GM18520 (cell line): ENCODE results near the gene AOPEP.

Experiments used
- ATAC-seq: cut with Tn5 transposase; IDR thresholded peaks from one replicate; pipeline ENCODE4 v1.9.1; 2021; ENCODE audit not compliant: unreplicated experiment

Gene AOPEP

DNA sequence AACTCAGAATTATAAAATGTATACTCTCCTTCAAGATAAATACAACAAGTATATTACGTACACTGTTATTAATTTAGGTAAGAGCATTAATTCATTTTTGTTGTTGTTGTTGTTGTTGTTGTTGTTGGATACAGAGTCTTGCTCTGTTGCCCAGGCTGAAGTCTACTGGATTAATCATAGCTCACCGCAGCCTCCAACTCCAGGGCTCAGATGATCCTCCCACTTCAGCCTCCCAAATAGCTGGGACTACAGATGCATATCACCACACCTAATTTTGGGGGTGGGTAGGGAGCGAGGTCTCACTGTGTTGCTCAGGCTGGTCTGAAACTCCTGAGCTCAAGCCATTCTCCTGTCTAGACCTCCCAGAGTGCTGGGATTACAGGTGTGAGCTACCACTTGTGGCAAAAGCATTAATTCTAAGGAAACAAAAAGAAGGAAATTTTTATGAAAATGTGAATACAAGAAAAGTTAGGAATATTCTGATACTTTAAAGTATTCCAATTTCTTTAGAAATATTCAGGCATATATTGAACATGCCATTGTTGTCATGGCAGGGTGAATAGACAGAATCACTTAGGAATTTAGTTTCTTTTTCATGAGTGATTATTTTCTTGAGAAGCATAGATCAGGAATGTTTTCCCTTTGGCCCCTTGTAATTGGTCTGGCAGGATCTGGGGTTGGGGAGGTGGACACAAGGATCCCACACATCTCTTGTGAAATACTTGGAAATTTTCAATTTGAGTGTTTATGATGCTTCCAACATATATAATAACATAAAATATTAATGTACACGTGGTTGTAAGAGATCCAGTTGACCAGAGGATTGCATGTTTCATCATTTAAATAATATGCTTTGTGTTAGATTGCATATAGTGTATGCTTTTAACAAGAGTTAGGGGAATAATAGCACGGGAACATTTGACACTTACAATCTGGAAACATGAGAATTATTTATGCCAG, 327.4 kb downstream of the AOPEP start:
- no peak for ATAC-seq

DNA sequence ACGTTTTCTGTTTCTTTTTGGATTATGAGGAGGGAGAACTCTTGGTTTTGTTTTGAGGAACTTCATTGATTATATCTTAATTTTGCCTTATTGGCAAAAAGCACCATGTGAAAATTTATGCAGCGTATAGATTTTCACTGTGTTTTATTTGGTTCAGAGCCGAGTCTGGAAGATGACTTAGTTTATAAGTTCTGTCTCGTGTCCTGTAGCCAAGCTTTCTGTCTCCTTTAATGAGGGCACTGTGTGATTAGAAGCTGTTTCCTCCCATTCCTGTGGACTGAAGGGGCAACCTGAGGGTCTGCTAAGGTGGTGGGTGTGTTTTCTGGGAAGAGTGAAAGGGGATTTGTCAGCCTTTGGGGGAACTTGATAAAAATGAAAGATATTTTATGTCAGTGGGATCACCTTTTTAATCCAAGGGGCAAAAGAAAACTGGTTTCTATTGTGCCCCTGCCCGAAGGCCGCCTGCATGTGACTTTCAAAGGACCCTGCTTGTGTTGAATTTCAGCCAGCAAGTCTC, 328.9 kb downstream of the AOPEP start:
- ATAC-seq, result no peak

DNA sequence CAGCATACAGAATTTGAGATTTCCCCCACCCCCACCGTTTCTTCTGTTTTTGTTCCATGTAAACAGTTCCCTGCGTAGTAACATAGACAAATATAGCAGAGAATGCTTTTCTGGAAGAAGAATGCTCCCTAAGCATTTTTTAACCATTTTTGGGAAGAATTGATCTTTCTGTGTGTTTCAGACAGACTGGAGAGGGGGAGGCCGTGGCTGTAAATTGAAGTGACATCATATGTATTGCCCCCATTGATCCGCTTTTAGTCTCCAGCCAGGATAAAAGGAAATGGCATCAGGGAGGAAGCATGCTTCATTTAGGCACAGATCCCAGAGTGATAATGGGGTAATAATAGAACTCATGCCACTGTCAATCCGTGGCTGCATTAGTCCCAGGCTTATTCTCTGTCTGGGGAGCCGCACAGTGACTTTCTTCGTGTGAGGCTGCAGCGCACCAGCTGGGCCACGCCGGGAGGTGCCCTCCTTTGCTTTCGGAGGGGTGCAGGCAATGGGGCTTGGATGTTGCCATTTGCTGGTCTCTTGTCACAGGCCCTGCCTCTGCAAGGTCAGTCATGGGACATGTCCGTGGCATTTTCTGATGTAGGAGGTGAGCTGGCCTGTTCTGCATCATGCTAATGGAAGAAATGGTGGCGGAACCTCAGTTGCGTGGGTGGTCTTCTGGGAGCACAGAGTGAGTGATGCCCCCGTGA, 329.5 kb downstream of the AOPEP start:
- no peak for ATAC-seq

GRCh38 chr9:95057101-95057500, 330.6 kb downstream of the AOPEP start:
- ATAC-seq, result no peak

DNA sequence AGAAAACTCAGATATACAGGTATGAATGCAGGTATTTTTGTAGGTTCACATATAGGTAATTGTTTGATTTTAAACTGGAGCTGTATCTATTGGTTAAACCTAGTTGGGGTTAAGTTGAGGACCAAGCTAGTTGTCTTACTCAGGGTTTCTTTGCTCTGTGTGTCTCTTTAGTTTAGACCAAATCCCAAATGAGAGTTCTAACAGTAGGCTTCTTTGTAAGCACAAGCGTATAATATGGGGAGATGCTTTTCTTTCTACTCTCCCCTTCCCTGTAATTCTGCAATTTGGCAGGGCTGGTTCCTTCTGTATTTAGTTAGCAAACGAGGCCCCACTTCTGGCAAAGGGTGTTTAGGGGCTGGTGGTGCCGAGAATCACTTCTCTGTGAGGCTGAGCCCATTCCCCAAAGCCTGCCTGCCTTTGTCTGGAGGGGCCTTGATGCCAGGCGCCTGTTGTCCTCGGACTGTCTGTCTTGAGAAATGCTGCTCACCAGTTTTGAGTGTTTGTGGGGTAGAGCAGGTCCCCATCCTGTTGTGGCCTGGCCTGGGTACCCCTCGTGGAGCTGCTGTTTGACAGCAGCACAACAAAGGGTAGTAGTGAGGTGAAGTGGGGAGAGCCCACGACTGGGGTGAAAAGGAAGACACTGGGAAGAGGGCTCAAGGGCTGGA, 331.8 kb downstream of the AOPEP start:
- no peak for ATAC-seq

- no peak for ATAC-seq
Measured at GRCh38 chr9:95058795-95059386, 332.4 kb downstream of the AOPEP start.

GRCh38 chr9:95060234-95060633, 333.7 kb downstream of the AOPEP start:
- ATAC-seq, result no peak

DNA sequence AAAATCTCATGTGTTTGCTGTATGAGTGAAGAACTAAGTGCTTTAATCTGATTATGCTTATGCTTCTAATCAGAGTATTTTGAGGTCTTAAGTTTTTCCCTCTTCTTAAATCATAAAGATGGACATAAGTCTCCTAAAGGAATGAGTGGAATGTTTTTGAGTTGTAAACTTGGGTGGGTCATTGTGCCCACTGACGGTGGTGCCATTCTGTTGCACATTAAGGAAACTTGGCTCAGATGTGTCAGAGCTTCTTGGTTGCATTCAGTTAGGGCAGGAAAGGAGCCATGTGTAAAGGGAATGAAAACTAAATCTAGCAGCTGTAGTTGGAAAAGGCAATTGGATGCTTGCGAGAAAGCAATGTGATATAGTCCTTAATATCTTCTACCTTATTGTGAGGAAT, 334.4 kb downstream of the AOPEP start:
- ATAC-seq, result no peak

DNA sequence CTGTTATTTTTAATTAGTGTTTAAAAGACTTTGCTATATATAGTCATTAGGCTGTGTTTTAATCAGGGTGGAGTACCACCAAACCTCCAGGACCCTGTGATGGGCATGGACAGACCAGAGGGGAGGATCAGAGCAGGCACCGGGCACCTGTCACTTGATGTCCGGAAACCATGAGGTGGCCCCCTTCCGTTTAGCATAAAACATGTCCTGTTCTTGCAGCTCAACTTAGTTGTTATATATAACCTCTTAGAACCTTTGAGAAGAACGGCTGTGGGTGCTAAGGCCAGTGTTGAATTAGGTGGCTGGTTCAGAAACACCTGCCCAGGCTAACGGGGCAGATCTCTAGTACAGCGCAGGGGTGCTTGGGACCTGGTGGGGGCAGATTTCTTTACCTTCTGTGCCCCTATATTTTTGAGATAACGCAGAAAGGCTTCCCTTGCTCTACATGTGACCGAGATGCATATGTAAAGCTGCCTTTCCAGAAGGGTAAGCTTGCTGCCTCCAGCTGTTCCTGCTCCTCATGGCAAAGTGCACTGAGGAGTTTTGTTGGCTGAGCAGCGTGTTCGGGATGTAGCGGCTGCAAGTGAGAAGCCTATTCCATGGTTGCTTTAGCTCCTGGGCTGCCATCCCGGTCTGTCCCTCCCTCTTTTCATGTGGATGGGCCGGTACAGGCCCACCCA, 335.6 kb downstream of the AOPEP start:
- no peak for ATAC-seq

DNA sequence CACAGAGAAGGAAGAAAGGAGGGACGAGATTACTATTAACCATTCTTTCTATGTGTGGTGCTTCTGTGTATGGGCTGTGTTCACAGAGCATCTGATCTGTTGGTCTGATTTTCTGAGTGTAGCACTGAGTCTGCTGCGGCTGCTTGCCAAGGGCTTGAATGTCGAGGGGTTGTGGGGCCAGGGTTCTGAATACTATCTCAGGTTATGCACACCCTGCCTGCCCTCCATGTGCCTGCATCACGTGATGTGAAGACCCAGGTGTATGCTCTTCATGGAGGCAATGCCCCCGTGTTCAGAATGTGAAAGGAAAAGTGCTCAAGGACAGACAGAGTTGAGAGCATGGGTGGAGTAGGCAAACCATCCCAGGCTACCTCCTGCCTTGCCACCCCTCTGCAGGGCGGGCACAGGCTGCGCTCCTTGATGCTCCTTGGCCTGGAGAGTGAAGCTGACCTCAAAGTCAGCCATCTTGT, 336.1 kb downstream of the AOPEP start:
- no peak for ATAC-seq

DNA sequence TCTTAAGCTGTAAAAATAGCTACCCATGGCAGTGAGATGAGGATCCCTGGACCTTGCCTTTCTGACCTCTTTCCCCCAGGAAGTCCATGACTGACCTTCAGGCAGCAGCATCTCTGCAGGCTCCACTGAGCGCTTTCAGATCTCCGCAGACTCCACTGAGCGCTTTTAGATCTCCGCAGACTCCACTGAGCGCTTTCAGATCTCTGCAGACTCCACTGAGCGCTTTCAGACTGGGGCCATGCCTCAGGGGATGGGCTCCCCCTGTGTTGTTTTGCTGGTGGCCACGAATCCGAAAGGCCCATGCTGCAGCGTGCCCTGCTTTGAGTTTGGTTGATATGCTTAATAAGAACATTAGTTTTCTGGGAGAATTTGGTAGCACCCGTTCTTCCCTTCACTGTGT, 336.8 kb downstream of the AOPEP start:
- no peak for ATAC-seq

DNA sequence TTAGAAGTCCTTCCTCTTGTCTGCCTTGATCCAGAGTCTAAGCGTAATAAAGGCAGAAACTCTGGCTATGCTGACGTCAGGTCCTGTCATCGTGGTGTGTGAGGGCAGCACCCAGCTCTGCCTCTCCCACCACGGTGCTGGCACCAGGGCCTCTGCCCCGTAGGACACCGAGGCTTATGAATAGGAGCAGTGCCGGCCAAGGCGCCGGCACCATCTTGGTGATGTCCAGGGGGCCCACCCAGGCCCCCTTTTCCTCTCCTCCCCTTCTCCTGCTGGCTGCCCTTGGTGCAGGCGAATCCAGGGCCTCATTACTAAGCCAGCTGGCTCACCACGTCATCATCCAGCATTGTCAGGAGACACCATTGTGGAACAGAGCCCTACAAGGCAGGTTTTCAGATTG, 338.7 kb downstream of the AOPEP start:
- ATAC-seq, result no peak

DNA sequence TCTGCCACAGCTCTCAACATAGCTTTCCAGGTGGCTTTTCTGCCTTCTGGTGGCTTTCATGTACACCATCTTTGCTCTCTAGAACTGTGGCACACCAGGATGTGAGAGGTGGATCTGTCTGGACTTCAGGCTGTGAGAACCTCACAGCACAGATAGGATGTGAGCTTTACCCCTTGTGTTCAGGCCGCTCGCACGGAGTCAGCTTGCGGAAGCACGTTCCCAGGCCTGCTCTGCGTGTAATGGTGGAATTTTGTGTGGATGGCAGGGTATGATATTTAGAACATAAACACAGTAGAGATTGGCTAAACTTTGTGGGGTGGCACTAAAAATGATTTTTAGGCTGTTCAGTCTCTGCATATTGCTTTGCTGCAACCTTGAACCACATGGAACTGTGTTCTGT, 340.6 kb downstream of the AOPEP start:
- no peak for ATAC-seq

GRCh38 chr9:95067897-95068296, 341.4 kb downstream of the AOPEP start:
- no peak for ATAC-seq

DNA sequence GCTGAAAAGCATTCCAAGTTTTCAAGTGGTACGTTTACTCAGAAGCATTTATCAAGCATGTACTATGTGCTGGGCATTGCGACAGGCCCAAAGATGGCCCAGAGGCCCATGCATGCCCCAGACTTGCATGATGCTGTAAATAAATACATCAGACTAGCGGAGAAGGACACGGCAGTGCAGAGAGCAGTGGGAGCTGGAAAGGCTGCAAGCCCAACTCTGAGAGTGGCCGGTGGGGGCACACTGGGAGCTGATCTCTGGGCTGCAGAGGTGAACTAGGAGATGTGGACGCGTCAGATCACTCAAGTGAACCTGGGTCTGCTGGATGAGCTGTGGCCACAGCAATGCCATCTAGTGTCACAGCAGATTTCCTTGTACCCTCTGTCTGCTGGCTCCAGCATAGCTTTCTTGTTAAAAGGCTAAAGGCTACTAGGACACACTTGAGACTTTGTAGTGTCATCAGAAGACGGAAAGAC, 344.1 kb downstream of the AOPEP start:
- ATAC-seq, result no peak

DNA sequence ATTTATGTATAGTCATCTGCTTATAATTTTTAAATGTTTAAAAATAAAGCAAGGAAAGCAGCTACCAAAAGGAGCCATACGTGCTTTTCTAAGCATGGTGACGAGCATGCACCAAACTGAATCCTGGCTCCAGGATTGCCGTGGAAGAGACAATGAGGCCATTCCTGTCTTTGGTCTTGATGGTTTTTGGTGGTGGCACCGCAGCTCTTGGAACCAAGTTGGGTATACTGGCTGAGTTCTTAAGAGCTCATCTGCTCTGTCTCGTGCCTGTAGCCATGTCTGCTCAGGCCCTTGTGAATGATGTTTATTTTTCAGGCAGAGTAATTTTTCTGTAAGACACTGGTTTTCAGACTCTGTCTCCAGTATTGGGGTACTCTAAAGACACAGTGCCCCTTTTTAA, 345.0 kb downstream of the AOPEP start:
- no peak for ATAC-seq

DNA sequence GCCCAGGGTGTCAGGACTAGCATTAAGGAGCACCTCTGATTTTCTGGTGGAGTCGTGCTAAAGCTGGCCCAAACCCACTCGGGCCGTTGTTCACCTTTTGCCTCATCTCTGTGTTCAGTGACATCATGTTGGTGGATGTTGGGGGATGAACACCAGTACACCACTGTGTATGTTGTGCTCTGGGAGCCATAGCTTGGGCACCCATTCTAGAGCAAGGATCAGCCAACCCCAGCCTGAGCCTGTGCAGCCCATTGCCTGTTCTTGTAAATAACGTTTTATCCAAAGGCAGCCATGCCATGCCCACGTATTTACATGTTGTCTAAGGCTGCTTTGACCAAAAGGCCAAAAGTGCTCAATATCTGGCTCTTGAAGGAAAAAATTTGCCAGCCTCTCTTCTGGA, 345.4 kb downstream of the AOPEP start:
- no peak for ATAC-seq

- no peak for ATAC-seq
Measured at GRCh38 chr9:95073042-95073607, 346.6 kb downstream of the AOPEP start.

DNA sequence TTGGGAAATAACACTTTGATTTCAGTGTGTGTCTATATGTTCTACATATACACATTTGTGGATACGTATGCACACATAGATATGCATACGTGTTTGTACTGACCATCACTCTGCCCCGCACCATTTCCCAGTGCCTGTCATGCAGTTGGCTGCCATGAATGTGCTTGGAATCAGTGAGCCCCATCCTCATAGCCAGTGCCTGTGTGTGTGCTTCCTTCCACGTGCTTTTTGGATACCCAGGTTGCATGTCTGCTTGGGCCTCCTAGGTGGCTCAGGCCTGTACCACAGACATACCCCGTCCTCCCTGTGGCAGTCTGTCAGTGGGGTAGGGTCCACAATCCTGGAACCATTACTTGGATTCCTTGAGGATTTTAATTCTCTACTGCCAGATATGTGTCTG, 347.4 kb downstream of the AOPEP start:
- ATAC-seq, result no peak

- no peak for ATAC-seq
Measured at GRCh38 chr9:95074632-95075031, 348.1 kb downstream of the AOPEP start.
